Kidney capillary endothelial cell (primary cell): ENCODE results near the gene CCDC85C.
A peak's percentile ranks its signal among the peaks of the same experiment; 100 is the strongest.

Source experiments
- DNase-seq: peaks from one replicate; pipeline ENCODE4 v3.0.0-alpha.2; 2018; ENCODE audit warnings: low spot score

CCDC85C gene

DNA sequence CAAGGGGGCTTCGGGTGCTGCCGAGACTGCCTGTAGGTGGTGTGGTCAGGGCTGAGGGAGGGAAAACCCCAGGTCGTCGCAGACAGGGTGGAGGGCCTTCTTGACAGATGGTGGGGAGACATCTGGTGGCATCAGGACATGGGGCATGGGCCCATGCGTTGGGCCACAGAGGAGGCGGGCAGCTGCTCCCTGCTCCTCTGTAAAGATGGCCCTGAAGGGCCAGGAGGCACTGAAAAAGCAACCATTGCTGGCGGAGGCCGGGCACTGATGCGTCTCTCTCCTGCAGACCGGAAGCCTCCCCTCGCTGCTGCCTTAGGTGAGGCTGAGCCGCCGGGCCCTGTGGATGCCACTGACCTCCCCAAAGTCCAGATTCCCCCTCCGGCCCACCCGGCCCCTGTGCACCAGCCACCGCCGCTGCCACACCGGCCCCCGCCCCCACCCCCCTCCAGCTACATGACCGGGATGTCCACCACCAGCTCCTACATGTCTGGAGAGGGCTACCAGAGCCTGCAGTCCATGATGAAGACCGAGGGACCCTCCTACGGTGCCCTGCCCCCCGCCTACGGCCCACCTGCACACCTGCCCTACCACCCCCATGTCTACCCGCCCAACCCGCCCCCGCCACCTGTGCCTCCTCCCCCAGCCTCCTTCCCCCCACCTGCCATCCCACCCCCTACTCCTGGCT is 94.0 kb downstream of the CCDC85C start:
- no peak for DNase-seq

GRCh38 chr14:99508896-99509629 is 94.9 kb downstream of the CCDC85C start:
- DNase-seq, result no peak

- no peak for DNase-seq
Observed at GRCh38 chr14:99507860-99508640, 96.0 kb downstream of the CCDC85C start.

DNA sequence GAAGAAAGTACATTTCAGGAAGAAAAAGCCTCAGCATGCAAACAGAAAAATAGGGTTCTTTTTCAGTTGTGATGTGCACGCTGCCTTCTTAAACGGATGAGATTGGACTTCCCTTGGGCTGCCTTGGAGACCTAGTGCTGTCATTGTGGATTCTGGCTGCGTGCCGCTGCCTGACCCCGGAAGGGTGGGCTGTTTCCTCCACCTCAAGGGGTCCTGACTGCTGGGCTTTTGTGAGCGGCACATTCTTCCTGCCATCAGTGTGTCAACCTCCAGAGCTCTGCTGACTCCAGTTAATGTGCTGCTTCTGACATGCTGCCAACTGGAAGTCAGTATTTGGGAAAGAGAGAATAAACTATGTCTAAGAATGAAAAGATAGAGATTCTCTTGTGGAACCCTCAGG is 97.7 kb downstream of the CCDC85C start:
- no peak for DNase-seq

DNA sequence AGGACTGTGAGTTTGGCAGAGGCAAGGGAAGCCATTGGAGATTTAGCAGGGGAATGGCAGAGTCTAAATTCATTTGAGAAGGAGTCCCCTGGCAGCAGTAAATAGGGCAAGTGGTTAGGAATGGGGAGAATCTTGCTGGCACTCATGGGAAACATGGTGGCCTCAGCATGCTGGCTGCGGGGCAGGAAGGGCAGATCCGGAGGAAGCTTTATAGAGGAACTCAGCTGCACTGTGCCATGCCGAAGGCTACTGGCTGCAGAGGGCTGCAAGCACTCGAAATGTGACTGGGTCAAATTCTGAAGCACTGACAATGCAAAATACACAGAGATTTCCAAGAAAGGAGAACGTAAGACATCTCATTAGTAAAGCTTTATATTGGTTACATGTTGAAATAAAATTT is 98.9 kb downstream of the CCDC85C start:
- no peak for DNase-seq

DNA sequence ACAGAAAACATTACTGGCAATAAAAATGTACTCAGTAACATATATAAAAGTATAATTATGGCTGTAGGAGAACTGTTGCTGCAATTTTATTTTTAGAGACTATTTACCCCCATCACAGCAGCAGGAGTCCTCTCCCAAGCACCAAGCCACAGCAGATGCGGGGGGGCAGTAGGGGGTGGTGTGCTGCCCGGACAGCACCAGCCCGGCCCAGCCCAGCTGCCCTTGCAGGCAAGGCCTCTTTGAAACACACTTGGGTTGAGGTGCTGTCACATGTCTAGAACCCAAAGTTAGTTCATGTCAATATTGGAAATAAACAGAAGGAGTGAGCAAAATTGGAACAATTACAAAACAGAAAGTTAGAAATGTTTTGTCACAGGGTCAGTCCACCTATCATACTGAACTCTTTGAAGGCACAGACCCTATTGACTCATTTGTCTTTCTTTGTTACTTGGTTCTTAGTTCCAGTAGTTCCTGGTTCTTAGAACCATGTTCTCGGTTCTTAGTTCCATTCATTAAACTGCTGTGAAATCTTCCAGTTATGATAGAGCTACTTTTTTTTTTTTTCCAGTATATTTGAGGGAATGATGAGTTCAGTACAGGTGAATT is 100.1 kb downstream of the CCDC85C start:
- DNase-seq, result no peak

DNA sequence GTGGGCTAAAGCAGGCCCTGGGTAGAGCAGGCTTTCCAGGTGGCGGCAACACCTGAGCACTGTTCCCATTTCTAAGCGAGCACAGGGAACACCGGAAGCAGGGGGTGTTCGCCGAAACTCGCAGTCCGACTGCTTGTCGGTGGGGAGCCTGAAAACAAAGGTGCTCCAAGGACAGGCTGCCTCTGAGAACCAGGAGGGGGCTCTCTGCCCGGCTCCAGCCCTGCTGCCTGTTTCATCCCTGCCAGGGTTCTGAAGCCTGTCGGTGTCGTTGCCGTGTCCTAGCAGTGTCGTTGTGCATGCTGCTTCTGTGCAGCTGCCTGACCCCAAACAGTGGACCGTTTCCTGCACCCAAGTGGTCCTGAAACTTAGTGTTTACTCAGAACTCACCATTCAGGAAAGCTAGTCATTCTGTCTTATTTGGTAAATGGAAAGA is 101.0 kb downstream of the CCDC85C start:
- no peak for DNase-seq

GRCh38 chr14:99497894-99498293 is 106.1 kb downstream of the CCDC85C start:
- DNase-seq, result no peak

DNA sequence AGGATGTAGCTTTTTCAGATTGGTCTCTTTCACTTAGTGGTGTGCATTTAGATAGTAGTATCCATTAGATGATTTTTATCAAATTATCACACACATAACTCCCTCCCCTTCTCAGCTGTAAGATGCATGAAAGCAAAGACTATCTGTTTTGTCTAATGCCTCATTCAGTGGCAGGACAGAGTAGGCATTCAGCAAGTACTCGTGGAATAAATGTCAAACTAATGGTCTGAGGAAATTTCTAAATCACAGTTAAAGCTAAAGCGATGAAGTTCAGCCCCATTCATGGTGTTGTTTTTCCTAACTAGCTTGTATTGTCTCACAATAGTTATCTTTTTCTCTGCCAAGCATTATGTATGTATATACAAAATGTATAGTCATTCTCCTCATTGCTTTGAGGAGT is 106.7 kb downstream of the CCDC85C start:
- no peak for DNase-seq

GRCh38 chr14:99484106-99484505 is 119.9 kb downstream of the CCDC85C start:
- DNase-seq, result no peak

GRCh38 chr14:99481745-99482099 is 122.3 kb downstream of the CCDC85C start:
- DNase-seq, result no peak

DNA sequence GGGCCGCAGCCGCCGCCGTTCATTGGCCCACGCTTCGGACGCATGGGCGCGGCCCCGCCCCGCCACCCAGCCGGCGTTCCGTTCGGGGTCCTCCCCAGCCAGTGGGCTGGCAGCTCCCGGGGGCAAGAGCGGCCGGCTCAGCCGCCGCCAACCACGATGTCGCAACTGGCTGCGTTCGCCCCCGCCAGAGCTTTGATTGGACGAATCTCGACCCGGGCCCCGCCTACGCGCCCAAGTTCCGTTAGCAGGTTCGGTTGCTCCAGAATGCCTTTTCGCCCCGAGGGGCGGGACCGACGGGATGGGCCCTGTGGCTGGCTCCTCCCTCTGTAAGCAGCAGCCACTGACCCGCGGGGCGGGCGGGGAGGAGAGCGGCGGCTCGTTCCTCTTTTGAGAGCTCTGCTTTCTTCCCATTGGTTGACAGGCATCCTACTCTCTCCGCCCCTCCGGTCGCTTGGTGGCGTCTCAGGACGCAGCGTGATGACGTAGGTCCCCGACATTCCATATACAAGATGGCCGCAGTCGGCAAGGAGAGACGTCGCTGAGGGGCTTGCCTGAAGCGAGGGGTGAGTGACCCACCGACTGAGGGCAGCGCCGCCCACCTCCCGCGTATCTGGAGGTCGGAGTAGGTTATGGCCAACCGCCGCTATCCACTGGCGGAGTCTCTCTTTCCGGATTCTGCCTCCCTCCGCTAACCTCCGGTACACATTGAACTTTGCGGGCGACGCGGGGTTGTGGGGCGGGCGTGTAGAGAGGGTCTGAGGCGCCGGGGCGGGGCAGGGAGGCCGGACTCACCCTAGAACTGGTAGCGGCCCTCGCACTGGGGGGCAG is 122.9 kb downstream of the CCDC85C start, which contains the start of gene CCNK:
TSS of gene CCNK (plus strand) at position 493 of the 828 bp plus-strand sequence. CDS start 11,269 bp downstream, outside the sequence.
- DNase-seq, result peak; percentile 100

DNA sequence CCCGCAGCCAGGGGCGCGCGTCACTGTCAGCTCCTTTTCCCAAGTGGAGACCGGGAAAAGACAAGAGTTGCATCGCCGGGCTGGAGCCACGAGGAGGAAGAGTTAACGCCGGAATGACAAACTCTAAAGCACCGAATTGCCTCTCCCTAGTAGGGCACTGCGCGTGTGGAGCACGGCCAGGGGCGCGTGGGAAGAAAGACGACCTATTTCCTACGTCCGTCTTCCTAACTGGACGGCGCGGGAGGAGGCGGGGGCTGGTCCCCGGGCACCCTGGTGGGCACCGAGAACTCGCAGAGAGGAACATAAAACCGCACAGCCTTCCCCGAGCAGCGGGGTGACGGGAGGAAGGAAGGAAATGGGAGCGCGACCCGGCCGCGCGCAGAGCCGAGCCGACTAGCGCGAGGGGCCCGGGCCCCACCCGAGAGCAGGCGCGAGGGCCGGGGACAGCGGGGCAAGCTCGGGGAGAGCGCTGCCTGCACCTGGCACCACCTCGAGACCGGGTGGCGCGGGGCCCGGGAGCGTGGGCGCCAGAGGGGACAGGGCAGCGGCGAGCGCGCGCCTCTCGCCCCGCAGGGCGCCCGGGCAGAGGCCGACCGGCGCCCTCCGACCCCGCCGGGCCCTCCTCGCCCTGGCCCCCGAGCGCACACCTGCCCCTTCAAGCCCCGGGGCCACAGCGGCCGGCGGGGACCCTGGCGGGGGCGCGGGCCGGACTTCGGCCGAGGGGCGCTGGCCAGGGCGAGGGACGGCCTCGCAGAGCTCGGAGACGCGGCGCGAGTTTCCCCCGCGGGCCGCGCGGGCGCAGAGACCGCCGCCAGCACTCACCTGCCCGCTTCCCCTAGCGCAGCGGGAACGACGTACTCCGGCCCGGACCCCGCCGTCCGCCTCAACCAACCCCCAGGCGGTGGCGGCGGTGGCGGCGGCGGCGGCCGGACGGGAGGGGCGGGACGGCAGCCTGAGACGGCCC is 123.8 kb downstream of the CCDC85C start, which contains the start of gene SETD3:
TSS of gene SETD3 (minus strand) at position 954 of the 964 bp plus-strand sequence. CDS start 15,054 bp downstream, outside the sequence.
- peak; percentile 55 for DNase-seq

DNA sequence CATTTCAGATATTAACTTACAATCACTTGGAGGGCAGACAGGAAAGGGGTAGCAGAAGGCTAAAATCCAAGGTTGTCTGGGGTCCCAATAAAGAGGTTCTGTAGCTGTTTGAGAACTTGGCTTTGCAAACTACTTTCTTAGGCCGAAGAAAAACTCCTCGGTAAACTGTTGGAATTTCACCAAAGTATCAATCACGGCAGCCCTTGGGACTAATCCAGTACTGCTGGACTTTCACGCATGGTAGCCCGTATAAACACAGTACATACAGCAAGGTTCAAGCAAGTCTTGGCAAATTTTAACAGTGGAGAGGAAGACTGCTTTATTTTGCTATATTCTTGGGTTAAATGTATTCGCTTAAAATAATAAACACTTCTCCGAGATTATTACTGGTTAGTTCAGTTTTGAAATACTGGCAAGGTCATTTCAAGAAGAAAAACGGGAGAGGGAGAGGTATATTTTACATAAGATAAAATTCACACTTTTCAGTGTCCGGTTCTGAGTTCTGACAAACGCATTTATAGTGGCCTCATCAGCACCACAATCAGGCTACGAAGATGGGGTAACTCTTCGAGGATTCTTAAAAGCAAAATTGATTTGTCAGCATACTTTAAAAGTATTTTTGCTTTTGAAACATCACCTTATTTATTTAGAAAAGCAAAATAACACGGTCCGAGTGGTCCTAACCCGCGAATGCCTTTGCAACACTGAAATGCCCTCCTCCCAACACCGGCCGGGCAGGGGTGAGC is 124.7 kb downstream of the CCDC85C start:
- DNase-seq, result no peak

- DNase-seq, result no peak
Observed at GRCh38 chr14:99478128-99478527, 125.9 kb downstream of the CCDC85C start.

DNA sequence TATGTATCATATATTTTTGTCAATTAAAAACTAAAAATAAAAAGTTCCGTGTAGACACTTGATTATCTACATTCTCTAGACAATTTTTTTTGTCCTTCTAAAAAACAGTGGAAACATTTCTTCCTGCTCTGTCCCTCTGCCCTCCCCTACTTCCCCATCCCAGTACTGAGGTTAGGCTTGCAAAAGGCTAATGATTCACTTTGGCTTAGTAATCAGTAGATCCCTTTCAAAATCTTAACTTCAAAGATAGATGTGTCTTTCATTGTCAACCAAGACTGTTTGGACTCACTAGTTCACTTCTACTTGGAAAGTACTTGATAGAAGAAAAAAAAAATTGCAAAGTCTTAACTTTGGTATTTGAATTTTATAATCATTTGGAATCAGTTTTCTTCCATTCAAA is 127.1 kb downstream of the CCDC85C start:
- DNase-seq, result no peak

DNA sequence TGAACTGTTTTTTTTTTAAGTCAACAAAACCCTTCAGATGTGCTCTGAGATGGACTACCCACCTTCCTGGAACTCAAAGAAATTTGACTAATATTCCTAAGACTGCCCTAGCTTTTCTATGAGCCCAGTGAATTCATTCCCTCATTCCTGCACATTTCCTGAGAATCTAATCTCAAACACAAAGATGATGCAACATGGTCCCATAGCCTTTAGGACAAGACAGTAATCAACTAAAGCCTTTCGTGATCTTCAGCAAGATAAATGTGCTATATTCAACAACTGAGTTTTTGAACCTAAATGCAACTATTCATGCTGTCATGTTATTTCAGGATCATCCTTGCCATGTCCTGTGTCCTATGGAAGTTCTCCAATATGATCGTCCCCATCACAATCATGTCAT is 128.3 kb downstream of the CCDC85C start:
- no peak for DNase-seq

GRCh38 chr14:99475179-99475578 is 128.8 kb downstream of the CCDC85C start:
- DNase-seq, result no peak

- DNase-seq, result no peak
Observed at GRCh38 chr14:99473458-99473857, 130.5 kb downstream of the CCDC85C start.
